GM18520 (cell line): Measurements from ENCODE around the gene RBMS3.
"Not testable (repeated sequence)": the region's sequence is repeated elsewhere in the genome, so short reads cannot be mapped to it uniquely, and the experiment has no call there.

ENCODE experiments used
- ATAC-seq: cut with Tn5 transposase; IDR thresholded peaks from one replicate; pipeline ENCODE4 v1.9.1; 2021; ENCODE audit not compliant: unreplicated experiment

Gene RBMS3

GRCh38 chr3:29382409-29382808 lies 101.5 kb downstream of the RBMS3 start:
- no peak for ATAC-seq

GRCh38 chr3:29382845-29383244 lies 102.0 kb downstream of the RBMS3 start:
- ATAC-seq = no peak

GRCh38 chr3:29384640-29385039 lies 103.8 kb downstream of the RBMS3 start:
- no peak for ATAC-seq

DNA sequence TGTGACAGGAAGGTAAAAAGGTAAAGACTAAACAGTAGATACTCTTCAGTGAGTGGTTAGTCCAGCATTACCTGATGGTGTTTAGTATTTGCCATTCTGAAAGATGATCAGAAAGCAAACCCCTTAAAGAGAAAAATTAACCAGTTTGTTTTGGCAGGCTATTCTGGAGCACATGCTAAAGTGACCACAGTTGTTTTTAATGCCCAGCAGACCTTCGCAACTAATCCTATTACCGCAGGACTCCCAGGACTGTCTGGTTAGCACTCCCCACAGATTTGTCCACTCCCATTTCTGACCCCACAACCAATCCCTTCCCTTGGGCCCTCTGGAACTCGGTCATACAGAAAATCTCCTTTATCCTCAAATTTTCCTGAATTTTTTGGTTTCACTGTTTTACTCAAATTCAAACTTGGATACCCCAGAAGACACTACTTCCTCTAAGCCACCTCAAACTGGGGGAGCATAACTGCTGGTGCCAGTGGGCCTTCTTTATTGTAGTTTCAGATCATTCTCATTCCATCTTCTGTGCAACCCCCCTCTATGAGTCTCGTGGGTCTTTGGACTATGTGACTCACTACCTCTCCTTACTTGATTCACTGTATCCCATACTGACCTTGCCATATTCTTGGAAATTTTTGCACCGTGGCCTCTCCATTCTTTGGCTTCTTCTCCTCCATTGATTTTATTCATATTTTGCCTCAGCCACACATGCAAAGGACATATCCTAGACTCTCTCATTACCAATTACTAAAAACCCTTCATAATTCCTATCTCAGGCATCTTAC lies 104.4 kb downstream of the RBMS3 start:
- no peak for ATAC-seq

DNA sequence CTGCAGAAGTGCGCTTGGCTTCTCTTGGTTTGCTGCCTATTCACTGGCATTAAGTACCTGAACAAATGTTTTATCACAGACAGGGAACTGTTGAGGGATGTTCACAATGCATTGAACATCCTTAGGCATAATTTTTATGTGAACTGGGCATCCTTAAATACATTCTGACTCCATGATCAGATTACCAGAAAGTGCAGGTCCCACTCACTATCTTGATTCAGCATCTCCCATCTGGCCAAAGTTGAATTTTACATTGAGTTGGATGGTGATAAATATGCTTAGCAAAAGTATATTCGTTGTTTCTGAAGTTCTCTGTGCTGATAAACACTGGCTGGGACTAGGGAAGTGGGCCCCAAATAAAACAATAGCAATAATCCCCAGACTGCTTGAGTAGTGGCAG lies 108.5 kb downstream of the RBMS3 start:
- ATAC-seq = no peak

DNA sequence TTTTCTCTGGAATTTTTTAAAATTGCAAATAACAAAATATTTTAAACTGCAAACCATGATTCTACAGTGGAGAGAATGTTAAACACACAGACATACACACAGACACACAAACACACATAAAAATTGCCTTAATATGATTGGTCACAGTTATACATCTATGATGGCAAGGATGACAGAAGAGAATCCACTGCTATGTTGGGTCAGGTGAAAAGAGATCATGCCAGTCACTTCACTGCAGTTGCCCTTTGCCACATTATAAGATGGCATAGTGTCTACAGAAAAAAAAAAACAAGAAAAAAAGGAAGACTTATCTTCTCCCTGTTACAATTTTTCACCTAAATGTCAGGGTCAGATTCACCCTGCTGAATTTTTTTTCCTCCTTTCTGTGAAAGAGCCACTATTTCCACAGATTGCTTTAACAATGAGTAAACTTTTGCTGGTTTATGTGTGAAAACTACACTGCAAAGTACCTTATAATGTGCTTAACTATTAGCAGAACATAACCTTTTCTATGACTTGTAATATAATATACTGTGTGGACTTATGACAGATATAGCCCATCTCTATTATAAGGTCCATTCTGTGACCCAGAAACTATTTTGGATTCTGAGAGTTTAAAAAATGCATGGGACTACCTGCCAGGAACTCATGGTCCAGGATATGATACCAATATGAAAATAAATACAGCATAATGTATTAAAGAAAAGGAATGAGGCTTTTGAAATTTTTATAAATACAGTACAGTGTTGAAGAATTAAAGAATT lies 111.9 kb downstream of the RBMS3 start:
- ATAC-seq = no peak

- ATAC-seq = not testable (repeated sequence)
These were observed 113.1 kb downstream of the RBMS3 start for GRCh38 chr3:29393946-29394345.

DNA sequence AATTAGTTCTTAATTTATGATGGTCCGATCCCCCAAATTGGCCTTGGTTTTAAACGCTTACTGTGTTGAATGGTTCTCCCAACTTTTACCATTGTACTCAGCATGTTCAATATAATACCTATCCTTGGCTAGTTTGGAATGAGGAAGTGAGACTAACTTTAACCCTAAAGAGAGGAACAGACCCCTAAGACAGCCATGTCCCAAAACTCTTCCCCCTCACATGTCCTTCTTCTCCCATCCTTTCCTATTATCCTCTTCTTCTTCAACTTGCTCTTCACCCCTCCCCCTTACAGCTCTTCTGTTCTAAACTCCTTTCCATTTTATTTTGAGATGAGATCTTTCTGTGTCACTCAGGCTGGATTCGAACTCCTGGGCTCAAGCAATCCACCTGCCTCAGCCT lies 116.5 kb downstream of the RBMS3 start:
- ATAC-seq = no peak

DNA sequence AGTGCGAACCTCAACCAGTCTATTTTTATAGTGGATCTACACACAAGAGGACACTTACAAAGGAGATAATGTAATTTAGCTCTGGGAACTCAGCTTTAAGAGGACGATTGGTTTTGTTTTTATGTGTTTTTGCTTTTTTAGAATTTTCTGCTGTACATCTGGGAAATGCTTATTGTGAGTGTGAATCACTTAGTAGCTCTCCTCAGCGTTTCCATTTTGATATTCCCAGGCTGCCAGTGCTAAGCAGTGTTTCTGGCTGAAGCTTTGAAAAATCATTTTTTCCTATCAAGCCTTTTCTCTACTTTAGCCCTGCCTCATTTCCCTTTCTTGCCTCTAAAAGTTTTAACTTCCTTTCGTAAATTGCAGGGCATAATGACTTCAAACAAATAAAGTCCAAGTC lies 117.9 kb downstream of the RBMS3 start:
- no peak for ATAC-seq

DNA sequence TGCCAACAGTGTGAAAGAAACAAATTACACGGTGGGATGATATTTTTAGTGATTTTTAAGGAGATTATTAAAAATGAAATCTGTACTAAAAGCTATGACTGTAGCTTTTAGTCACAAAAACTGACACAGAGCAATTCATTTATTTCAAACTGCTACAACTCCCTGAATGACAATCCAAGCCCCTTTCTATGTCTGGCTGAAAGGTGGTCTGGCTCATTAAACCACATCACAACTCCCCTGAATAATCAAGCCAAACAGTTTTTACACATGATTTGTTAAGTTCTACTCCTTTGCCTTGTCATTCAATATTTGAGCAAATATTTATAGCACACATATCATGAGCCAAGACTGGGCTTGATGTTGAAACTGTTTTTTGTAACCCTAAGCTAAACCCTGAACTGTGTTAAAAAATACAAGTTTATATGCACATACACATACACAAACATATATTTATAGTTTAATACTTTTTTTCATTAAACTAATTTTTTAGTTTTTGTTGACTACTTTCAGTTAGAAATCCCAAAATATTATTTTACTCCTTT lies 125.5 kb downstream of the RBMS3 start:
- no peak for ATAC-seq

- no peak for ATAC-seq
These were observed 127.8 kb downstream of the RBMS3 start for GRCh38 chr3:29408676-29409075.

GRCh38 chr3:29409409-29409808 lies 128.5 kb downstream of the RBMS3 start:
- no peak for ATAC-seq

GRCh38 chr3:29410220-29410619 lies 129.3 kb downstream of the RBMS3 start:
- ATAC-seq = peak; percentile 54

GRCh38 chr3:29410660-29411405 lies 130.0 kb downstream of the RBMS3 start:
- ATAC-seq = no peak

- ATAC-seq = peak; percentile 42
These were observed 131.2 kb downstream of the RBMS3 start for GRCh38 chr3:29412110-29412509.

- ATAC-seq = no peak
These were observed 133.8 kb downstream of the RBMS3 start for GRCh38 chr3:29414468-29415224.

DNA sequence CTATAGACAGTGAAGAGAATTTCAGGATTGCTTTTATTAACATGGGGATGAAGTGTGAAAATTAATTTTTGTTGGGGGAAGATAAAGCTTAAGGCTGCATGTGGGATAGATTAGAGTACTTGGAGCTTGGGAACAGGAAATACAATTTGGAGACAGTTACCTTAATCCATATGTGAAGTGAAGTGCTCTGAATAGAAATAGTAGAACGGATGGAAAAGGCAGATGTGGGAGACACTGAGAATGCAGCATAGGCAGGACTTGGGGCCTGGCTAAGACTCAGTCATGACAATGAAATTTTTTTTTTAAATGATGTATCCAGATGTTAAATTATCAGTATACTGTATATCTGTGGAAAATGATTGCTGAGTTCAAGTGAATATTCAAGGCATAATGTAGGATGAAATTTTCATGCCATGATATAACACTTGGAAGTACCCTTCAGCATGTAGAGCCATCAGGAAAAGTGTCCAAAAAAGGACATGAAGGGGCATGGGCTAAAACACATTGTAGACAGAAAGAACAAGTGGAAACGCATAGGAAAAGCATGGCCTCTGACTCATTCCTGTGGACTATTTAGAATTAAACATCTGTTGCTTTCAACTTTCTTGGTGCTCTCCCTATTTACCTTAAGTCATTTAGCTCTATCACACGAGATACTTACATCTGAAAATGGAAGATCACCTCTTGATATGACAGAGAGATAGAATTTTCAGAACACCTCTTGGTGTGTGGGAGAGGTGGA lies 134.8 kb downstream of the RBMS3 start:
- no peak for ATAC-seq

- no peak for ATAC-seq
These were observed 135.6 kb downstream of the RBMS3 start for GRCh38 chr3:29416514-29416913.

DNA sequence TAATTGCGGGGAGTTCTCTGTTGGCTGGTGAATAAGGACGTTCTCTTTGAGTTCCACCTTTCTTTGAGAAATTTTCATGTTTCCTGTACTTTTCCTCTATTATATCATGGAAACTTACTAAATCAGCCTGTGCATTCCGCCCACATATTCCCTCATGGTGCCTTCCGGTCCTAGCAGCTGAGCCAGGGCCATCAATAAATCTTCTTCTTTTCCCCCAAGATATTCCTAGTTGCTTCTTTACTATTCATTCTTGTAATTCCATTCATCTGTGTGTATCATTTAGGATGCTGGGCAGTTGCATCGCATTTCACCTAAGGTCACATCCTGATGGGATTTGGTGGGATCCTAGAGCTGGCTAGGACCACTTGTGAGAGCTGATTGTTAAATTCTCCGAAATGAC lies 139.2 kb downstream of the RBMS3 start:
- no peak for ATAC-seq
